ENCODE data around the gene FCGR1A. TPM values are rescaled to one million over a fixed set of nuclear protein-coding genes. Genes with fewer than 3 reads are reported as not detected.
"Not testable (repeated sequence)": the region's sequence is repeated elsewhere in the genome, so short reads cannot be mapped to it uniquely, and the experiment has no call there.

The FCGR1A gene
- 10 to 100 TPM; 16.7 to 43.6 TPM for total RNA-seq
- 1 to 10 TPM; 3.0 to 4.2 (median 3.3) TPM for polyA plus RNA-seq (ENCODE audit: insufficient read length in 6 of 6)
- long read RNA-seq, donor 1: 0 reads
- long read RNA-seq, donor 2: 0 reads
- long read RNA-seq, donor 3: 0 reads
- long read RNA-seq, donor 4, partial matches to known transcripts: 0 of 2 reads
- long read RNA-seq, donor 4, other reads (novel, unspliced or antisense): 1 of 2 reads
- long read RNA-seq, donor 5, partial matches to known transcripts: 0 of 2 reads
- long read RNA-seq, donor 5, other reads (novel, unspliced or antisense): 0 of 2 reads
- long read RNA-seq, donor 6, partial matches to known transcripts: 0 of 1 reads
- long read RNA-seq, donor 6, other reads (novel, unspliced or antisense): 0 of 1 reads
- long read RNA-seq, donor 7: 0 reads
- long read RNA-seq, donor 8, partial matches to known transcripts: 0 of 1 reads
- long read RNA-seq, donor 8, other reads (novel, unspliced or antisense): 0 of 1 reads
- long read RNA-seq, donor 9: 0 reads
- long read RNA-seq, donor 10, partial matches to known transcripts: 3 of 10 reads
- long read RNA-seq, donor 10, other reads (novel, unspliced or antisense): 3 of 10 reads
- long read RNA-seq, donor 11, partial matches to known transcripts: 0 of 5 reads
- long read RNA-seq, donor 11, other reads (novel, unspliced or antisense): 0 of 5 reads
- long read RNA-seq, donor 12, partial matches to known transcripts: 0 of 1 reads
- long read RNA-seq, donor 12, other reads (novel, unspliced or antisense): 0 of 1 reads

- H3K4me1 ChIP-seq; DNase-seq; intact Hi-C loops (cut with DNase I); H3K4me3 ChIP-seq; H3K9me3 ChIP-seq; H3K27me3 ChIP-seq; H3K36me3 ChIP-seq; ATAC-seq: not testable (repeated sequence)
- peak within 1 kb of the TSS in 1 of 2 donors; percentile 70 for H3K27ac ChIP-seq
Observed at GRCh38 chr1:149782600-149782999, at the start of gene FCGR1A. Gene FCGR1A, plus strand, starts transcription at chr1:149782694. Its CDS starts 50 bp downstream, at chr1:149782744.

- DNase-seq; H3K9me3 ChIP-seq; intact Hi-C loops (cut with DNase I); H3K36me3 ChIP-seq; H3K4me3 ChIP-seq; H3K27me3 ChIP-seq; H3K27ac ChIP-seq; ATAC-seq; H3K4me1 ChIP-seq: not testable (repeated sequence)
Observed at GRCh38 chr1:149732781-149733180, 49.7 kb upstream of the FCGR1A start.

- intact Hi-C loops (cut with DNase I); H3K27ac ChIP-seq; H3K4me3 ChIP-seq; H3K27me3 ChIP-seq; DNase-seq; H3K36me3 ChIP-seq; H3K4me1 ChIP-seq; H3K9me3 ChIP-seq: not testable (repeated sequence)
- ATAC-seq: peak; percentile 65
Observed at GRCh38 chr1:149734692-149735091, 47.8 kb upstream of the FCGR1A start.

GRCh38 chr1:149740148-149740581 lies 42.3 kb upstream of the FCGR1A start:
- H3K9me3 ChIP-seq; H3K4me1 ChIP-seq; H3K27ac ChIP-seq; intact Hi-C loops (cut with DNase I); H3K27me3 ChIP-seq; H3K36me3 ChIP-seq: not testable (repeated sequence)
- DNase-seq: peak in 3 of 4 donors; percentile 30 to 80 (median 35)
- peak overlapping the region in 1 of 2 donors; percentile 11 for H3K4me3 ChIP-seq
- ATAC-seq: peak; percentile 64

- H3K9me3 ChIP-seq; ATAC-seq; intact Hi-C loops (cut with DNase I); H3K36me3 ChIP-seq; H3K27me3 ChIP-seq; DNase-seq; H3K4me1 ChIP-seq; H3K27ac ChIP-seq: not testable (repeated sequence)
- H3K4me3 ChIP-seq: peak overlapping the region in 1 of 2 donors; percentile 11
Observed at GRCh38 chr1:149740590-149741230, 41.8 kb upstream of the FCGR1A start.

- H3K27me3 ChIP-seq; H3K4me3 ChIP-seq; DNase-seq; H3K36me3 ChIP-seq; H3K4me1 ChIP-seq; H3K9me3 ChIP-seq; intact Hi-C loops (cut with DNase I); H3K27ac ChIP-seq; ATAC-seq: not testable (repeated sequence)
Observed at GRCh38 chr1:149741914-149742313, 40.6 kb upstream of the FCGR1A start.

GRCh38 chr1:149746463-149747356 lies 35.8 kb upstream of the FCGR1A start:
- DNase-seq: peak in 3 of 4 donors; percentile 2 to 83 (median 55)
- Histone ChIP-seq H3K27ac (peak overlapping the region in 1 of 2 donors; percentile 45), H3K4me3 (peak overlapping the region in 1 of 2 donors; percentile 24)
- H3K9me3 ChIP-seq; intact Hi-C loops (cut with DNase I); H3K36me3 ChIP-seq; H3K27me3 ChIP-seq; H3K4me1 ChIP-seq: not testable (repeated sequence)
- ATAC-seq: peak; percentile 94

- H3K4me3 ChIP-seq: peak overlapping the region in 1 of 2 donors; percentile 24
- peak; percentile 70 for ATAC-seq
Observed at GRCh38 chr1:149747359-149748143, 34.9 kb upstream of the FCGR1A start.

GRCh38 chr1:149748144-149748500 lies 34.4 kb upstream of the FCGR1A start:
- H3K9me3 ChIP-seq; intact Hi-C loops (cut with DNase I); H3K27ac ChIP-seq; H3K4me1 ChIP-seq; H3K36me3 ChIP-seq; H3K27me3 ChIP-seq; ATAC-seq: not testable (repeated sequence)
- DNase-seq: peak in 1 of 4 donors; percentile 32
- peak overlapping the region in 1 of 2 donors; percentile 24 for H3K4me3 ChIP-seq

More at GRCh38 chr1:149747359-149748143, 34.9 kb upstream of the FCGR1A start:
- H3K27ac ChIP-seq; DNase-seq; H3K9me3 ChIP-seq; H3K27me3 ChIP-seq; intact Hi-C loops (cut with DNase I); H3K36me3 ChIP-seq; H3K4me1 ChIP-seq: not testable (repeated sequence)

GRCh38 chr1:149750562-149750961 lies 31.9 kb upstream of the FCGR1A start:
- intact Hi-C loops (cut with DNase I); H3K9me3 ChIP-seq; H3K4me3 ChIP-seq; H3K27ac ChIP-seq; H3K4me1 ChIP-seq; ATAC-seq; H3K36me3 ChIP-seq; H3K27me3 ChIP-seq; DNase-seq: not testable (repeated sequence)

- H3K4me1 ChIP-seq; H3K36me3 ChIP-seq; intact Hi-C loops (cut with DNase I); H3K27me3 ChIP-seq; ATAC-seq; H3K27ac ChIP-seq; H3K9me3 ChIP-seq; DNase-seq; H3K4me3 ChIP-seq: not testable (repeated sequence)
Observed at GRCh38 chr1:149752186-149752585, 30.3 kb upstream of the FCGR1A start.
